ENCODE data around the gene SIGLEC5.

DNA sequence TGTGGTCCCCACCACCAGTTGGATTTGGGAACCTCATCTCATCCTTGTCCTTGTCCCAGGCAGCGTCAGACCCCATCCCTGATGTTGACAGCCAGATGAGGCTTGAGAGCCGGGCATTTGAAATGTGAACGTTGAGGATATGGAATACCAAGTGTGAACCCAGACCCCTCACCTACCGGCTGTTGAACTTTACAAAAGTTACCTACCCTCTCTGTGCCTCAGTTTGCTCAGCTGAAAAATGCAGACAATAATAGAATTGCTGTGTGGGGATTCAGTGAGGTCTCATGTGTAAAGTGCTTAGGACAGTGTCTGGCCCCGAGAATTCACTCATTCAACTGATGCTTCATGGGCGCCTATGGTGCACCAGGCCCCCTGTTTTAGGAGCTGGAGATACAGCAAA lies 17.1 kb upstream of the SIGLEC5 start:
- TF ChIP-seq, protein P1, sequence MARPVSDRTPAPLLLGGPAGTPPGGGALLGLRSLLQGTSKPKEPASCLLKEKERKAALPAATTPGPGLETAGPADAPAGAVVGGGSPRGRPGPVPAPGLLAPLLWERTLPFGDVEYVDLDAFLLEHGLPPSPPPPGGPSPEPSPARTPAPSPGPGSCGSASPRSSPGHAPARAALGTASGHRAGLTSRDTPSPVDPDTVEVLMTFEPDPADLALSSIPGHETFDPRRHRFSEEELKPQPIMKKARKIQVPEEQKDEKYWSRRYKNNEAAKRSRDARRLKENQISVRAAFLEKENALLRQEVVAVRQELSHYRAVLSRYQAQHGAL (CRISPR knock-in tag; IDR thresholded peaks at IDR 0.05; ENCODE audit: not compliant biosample characterization): no peak
- TF ChIP-seq, protein P2, sequence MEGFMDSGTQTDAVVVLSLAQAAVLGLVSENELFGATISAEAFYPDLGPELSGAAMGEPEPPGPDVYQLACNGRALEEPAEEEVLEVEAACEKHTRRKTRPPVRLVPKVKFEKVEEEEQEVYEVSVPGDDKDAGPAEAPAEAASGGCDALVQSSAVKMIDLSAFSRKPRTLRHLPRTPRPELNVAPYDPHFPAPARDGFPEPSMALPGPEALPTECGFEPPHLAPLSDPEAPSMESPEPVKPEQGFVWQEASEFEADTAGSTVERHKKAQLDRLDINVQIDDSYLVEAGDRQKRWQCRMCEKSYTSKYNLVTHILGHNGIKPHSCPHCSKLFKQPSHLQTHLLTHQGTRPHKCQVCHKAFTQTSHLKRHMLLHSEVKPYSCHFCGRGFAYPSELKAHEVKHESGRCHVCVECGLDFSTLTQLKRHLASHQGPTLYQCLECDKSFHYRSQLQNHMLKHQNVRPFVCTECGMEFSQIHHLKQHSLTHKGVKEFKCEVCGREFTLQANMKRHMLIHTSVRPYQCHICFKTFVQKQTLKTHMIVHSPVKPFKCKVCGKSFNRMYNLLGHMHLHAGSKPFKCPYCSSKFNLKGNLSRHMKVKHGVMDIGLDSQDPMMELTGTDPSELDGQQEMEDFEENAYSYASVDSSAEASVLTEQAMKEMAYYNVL (CRISPR knock-in tag; IDR thresholded peaks at IDR 0.05; ENCODE audit: borderline replicate concordance): no peak
- TF ChIP-seq, protein P3, sequence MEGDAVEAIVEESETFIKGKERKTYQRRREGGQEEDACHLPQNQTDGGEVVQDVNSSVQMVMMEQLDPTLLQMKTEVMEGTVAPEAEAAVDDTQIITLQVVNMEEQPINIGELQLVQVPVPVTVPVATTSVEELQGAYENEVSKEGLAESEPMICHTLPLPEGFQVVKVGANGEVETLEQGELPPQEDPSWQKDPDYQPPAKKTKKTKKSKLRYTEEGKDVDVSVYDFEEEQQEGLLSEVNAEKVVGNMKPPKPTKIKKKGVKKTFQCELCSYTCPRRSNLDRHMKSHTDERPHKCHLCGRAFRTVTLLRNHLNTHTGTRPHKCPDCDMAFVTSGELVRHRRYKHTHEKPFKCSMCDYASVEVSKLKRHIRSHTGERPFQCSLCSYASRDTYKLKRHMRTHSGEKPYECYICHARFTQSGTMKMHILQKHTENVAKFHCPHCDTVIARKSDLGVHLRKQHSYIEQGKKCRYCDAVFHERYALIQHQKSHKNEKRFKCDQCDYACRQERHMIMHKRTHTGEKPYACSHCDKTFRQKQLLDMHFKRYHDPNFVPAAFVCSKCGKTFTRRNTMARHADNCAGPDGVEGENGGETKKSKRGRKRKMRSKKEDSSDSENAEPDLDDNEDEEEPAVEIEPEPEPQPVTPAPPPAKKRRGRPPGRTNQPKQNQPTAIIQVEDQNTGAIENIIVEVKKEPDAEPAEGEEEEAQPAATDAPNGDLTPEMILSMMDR (CRISPR knock-in tag; IDR thresholded peaks at IDR 0.05): no peak
- TF ChIP-seq, protein P4, sequence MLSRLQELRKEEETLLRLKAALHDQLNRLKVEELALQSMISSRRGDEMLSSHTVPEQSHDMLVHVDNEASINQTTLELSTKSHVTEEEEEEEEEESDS (CRISPR knock-in tag; IDR thresholded peaks at IDR 0.05; ENCODE audit: borderline replicate concordance): no peak
- TF ChIP-seq HDAC2 (CRISPR knock-in tag; IDR thresholded peaks at IDR 0.05): no peak
- TF ChIP-seq, protein P5, sequence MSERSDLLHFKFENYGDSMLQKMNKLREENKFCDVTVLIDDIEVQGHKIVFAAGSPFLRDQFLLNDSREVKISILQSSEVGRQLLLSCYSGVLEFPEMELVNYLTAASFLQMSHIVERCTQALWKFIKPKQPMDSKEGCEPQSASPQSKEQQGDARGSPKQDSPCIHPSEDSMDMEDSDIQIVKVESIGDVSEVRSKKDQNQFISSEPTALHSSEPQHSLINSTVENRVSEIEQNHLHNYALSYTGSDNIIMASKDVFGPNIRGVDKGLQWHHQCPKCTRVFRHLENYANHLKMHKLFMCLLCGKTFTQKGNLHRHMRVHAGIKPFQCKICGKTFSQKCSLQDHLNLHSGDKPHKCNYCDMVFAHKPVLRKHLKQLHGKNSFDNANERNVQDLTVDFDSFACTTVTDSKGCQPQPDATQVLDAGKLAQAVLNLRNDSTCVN (CRISPR knock-in tag; IDR thresholded peaks at IDR 0.05; ENCODE audit: borderline replicate concordance): no peak
- no peak for TF ChIP-seq IRF2 (CRISPR knock-in tag; IDR thresholded peaks at IDR 0.05)
- TF ChIP-seq KDM1A (CRISPR knock-in tag; IDR thresholded peaks at IDR 0.05): no peak
- TF ChIP-seq ZNF550 (CRISPR knock-in tag; IDR thresholded peaks at IDR 0.05; ENCODE audit: borderline replicate concordance): no peak
- TF ChIP-seq ZNF235 (CRISPR knock-in tag; IDR thresholded peaks at IDR 0.05; ENCODE audit: borderline replicate concordance): no peak
- no peak for TF ChIP-seq MIER2 (CRISPR knock-in tag; IDR thresholded peaks at IDR 0.05)
